GM03348 (cell line): ENCODE data around the gene BMAL1.
"Not testable (repeated sequence)": the region's sequence is repeated elsewhere in the genome, so short reads cannot be mapped to it uniquely, and the experiment has no call there.

ENCODE experiments used
- DNase-seq: peaks from one replicate; pipeline ENCODE4 v3.0.0; 2012; ENCODE audit warnings: low spot score

Gene BMAL1

GRCh38 chr11:13277768-13278608, at the start of gene BMAL1:
Gene BMAL1, plus strand, starts transcription at chr11:13277790. Its CDS starts 76,519 bp downstream, at chr11:13354309.
- DNase-seq, result peak; percentile 62

GRCh38 chr11:13228572-13228971, 49.0 kb upstream of the BMAL1 start:
- DNase-seq, result no peak

- peak; percentile 60 for DNase-seq
These were observed 48.5 kb upstream of the BMAL1 start for GRCh38 chr11:13229136-13229535.

- peak; percentile 33 for DNase-seq
These were observed 47.8 kb upstream of the BMAL1 start for GRCh38 chr11:13229711-13230318.

- no peak for DNase-seq
These were observed 44.3 kb upstream of the BMAL1 start for GRCh38 chr11:13233173-13233745.

GRCh38 chr11:13235895-13236294, 41.7 kb upstream of the BMAL1 start:
- DNase-seq, result no peak

GRCh38 chr11:13236626-13237025, 41.0 kb upstream of the BMAL1 start:
- DNase-seq, result no peak

GRCh38 chr11:13237761-13238160, 39.8 kb upstream of the BMAL1 start:
- no peak for DNase-seq

GRCh38 chr11:13238879-13239514, 38.6 kb upstream of the BMAL1 start:
- peak; percentile 57 for DNase-seq

- peak; percentile 16 for DNase-seq
These were observed 35.0 kb upstream of the BMAL1 start for GRCh38 chr11:13242564-13242963.

- DNase-seq, result no peak
These were observed 29.8 kb upstream of the BMAL1 start for GRCh38 chr11:13247606-13248296.

GRCh38 chr11:13249177-13249576, 28.4 kb upstream of the BMAL1 start:
- no peak for DNase-seq

GRCh38 chr11:13249992-13250391, 27.6 kb upstream of the BMAL1 start:
- no peak for DNase-seq

- DNase-seq, result no peak
These were observed 25.6 kb upstream of the BMAL1 start for GRCh38 chr11:13251966-13252365.

- DNase-seq, result no peak
These were observed 25.2 kb upstream of the BMAL1 start for GRCh38 chr11:13252438-13252837.

GRCh38 chr11:13256216-13256615, 21.4 kb upstream of the BMAL1 start:
- DNase-seq, result no peak

GRCh38 chr11:13258061-13258460, 19.5 kb upstream of the BMAL1 start:
- not testable (repeated sequence) for DNase-seq

- DNase-seq, result no peak
These were observed 18.7 kb upstream of the BMAL1 start for GRCh38 chr11:13258855-13259254.

GRCh38 chr11:13259374-13259773, 18.2 kb upstream of the BMAL1 start:
- DNase-seq, result no peak

GRCh38 chr11:13260201-13260962, 17.2 kb upstream of the BMAL1 start:
- peak; percentile 24 for DNase-seq

- DNase-seq, result peak; percentile 33
These were observed 16.5 kb upstream of the BMAL1 start for GRCh38 chr11:13260963-13261588.
